Transverse colon (tissue), 4 donors: ENCODE measurements around the gene PLD6. TPM values are rescaled to one million over a fixed set of nuclear protein-coding genes. Genes with fewer than 3 reads are reported as not detected.

Source experiments
- DNase-seq: peaks from one replicate; pipeline ENCODE4 v3.0.0-alpha.2; 2019
- H3K27ac ChIP-seq, 4 donors: fragments of 200-600 bp; sonication (generic); 2 replicates each; pipeline ENCODE4 v1.5.1; 2016 to 2018; ENCODE audit warnings: inconsistent platforms in 4 of 4
- H3K27me3 ChIP-seq: fragments of 200-600 bp; sonication (generic); 2 replicates; pipeline ENCODE4 v1.5.1; 2017; ENCODE audit warnings: inconsistent platforms
- H3K36me3 ChIP-seq, 4 donors: fragments of 200-600 bp; sonication (generic); 2 replicates each; pipeline ENCODE4 v1.5.1; 2017 to 2019; ENCODE audit warnings: inconsistent platforms in 4 of 4
- H3K4me1 ChIP-seq, 4 donors: fragments of 200-600 bp; sonication (generic); 2 replicates each; pipeline ENCODE4 v1.5.1; 2017 to 2020; ENCODE audit warnings: inconsistent platforms in 4 of 4
- H3K4me3 ChIP-seq, 4 donors: fragments of 200-600 bp; sonication (generic); 1 replicate in 1 of 4; 2 replicates in 3 of 4; pipeline versions ENCODE4 v1.5.1 to v1.6.1; 2017 to 2019; ENCODE audit warnings: inconsistent platforms in 4 of 4
- H3K9me3 ChIP-seq, 2 donors: fragments of 200-600 bp; sonication (generic); 2 replicates each; pipeline ENCODE4 v1.5.1; 2017 to 2019; ENCODE audit warnings: inconsistent platforms in 2 of 2
- EP300 ChIP-seq: sonication (generic); formaldehyde crosslinking; IDR thresholded peaks from one replicate; pipeline ENCODE4 v1.6.1; 2017; ENCODE audit warnings: antibody characterized with exemption, low read depth
- POLR2A ChIP-seq: fragments of 450-650 bp; IDR thresholded peaks from one replicate; pipeline ENCODE4 v1.6.1; 2016; ENCODE audit warnings: antibody characterized with exemption, mild to moderate bottlenecking, moderate library complexity
- POLR2AphosphoS5 ChIP-seq, 3 donors: sonication (generic); formaldehyde crosslinking; IDR thresholded peaks; one replicate each; pipeline ENCODE4 v1.6.1; 2016; ENCODE audit warnings: antibody characterized with exemption in 3 of 3
- WGBS, 2 donors: methylation state at CpG; one replicate each; pipeline ENCODE4 v1.1.5; 2018; ENCODE audit warnings: low coverage in 1 of 2; 5-methylcytosine and 5-hydroxymethylcytosine counted together
- in situ Hi-C, 4 donors: fragments of 200-750 bp; cut with MboI; loops; one replicate each; pipeline versions ENCODE4 v1.15.0 to v1.15.1; 2017; ENCODE audit warnings: low sequenced_read_pairs in 3 of 4, low pct_ligation_motif_present in 1 of 4, low pct_unique_long_range_greater_than_20kb in 1 of 4
- intact Hi-C: fragments of 100-400 bp; cut with DNase I; formaldehyde crosslinking; loops from one replicate; pipeline ENCODE4 v1.15.1; 2023; ENCODE audit warnings: low total_unique reads
- total RNA-seq, 4 donors: library from RNA; depleted of rRNA; stranded (reverse); fragments of >200 nt; gene quantifications; one replicate each; pipeline ENCODE4 v1.1.0, GENCODE V29; 2016
- TF ChIP-seq, protein P1 (sequence below), 5 experiments: fragments of 200-600 bp in 3 of 5; fragments of 450-650 bp in 2 of 5; sonication (generic) in 3 of 5; IDR thresholded peaks; 1 replicate in 2 of 5; 2 replicates in 3 of 5; pipeline ENCODE4 v1.5.1; 2016 to 2017; ENCODE audit warnings: antibody characterized with exemption in 5 of 5, inconsistent platforms in 3 of 5, mild to moderate bottlenecking in 2 of 5, moderate library complexity in 1 of 5

PLD6 gene
- total RNA-seq, 4 donors from 2014 or later = 0.75 to 3.2 (median 1.4) TPM; not detected in 1

DNA sequence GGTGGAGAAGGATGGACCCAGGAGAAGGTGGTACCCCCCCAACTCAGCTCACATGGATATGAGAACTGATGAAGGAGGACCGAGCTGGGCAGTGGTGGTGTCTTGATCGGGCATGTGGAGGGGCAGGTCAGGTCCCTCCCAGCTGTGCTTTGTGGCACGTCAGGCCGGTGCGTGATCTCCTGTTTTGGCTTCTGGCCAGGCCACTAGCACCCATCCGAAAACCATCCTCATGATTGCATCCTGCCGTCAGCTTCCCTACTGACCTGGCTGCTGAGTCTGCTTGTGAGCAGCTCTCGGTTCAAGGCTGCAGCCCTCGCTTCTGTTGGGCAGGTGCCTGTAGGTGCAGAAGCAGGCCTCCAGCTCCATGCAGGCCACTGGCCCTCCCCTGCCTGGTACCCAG, 53.1 kb downstream of the PLD6 start:
- H3K4me3 ChIP-seq = no peak overlapping the region
- no peak overlapping the region for H3K27ac ChIP-seq
- H3K36me3 ChIP-seq = peaks cover 0 to 43% (median 19%) of the 10 kb centered on the region in 4 donors
- DNase-seq = no peak
- peaks cover 5 to 16% (median 12%) of the 10 kb centered on the region in 4 donors for H3K4me1 ChIP-seq
- H3K27me3 ChIP-seq = no peaks in the 10 kb centered on the region
- no peaks in the 10 kb centered on the region for H3K9me3 ChIP-seq
- in situ Hi-C loops = no loop called here
- intact Hi-C loops = no loop called here
- WGBS, 2 donors = 91% methylated on average over 9 of the region's 9 CpGs; no CpG with 5 or more reads in 1 of the 2 donors
- TF ChIP-seq POLR2A (no peak), EP300 (no peak), POLR2AphosphoS5 (IDR thresholded peaks at IDR 0.05) (no peak)
- TF ChIP-seq, protein P1, sequence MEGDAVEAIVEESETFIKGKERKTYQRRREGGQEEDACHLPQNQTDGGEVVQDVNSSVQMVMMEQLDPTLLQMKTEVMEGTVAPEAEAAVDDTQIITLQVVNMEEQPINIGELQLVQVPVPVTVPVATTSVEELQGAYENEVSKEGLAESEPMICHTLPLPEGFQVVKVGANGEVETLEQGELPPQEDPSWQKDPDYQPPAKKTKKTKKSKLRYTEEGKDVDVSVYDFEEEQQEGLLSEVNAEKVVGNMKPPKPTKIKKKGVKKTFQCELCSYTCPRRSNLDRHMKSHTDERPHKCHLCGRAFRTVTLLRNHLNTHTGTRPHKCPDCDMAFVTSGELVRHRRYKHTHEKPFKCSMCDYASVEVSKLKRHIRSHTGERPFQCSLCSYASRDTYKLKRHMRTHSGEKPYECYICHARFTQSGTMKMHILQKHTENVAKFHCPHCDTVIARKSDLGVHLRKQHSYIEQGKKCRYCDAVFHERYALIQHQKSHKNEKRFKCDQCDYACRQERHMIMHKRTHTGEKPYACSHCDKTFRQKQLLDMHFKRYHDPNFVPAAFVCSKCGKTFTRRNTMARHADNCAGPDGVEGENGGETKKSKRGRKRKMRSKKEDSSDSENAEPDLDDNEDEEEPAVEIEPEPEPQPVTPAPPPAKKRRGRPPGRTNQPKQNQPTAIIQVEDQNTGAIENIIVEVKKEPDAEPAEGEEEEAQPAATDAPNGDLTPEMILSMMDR (IDR thresholded peaks at IDR 0.05) = no peak

DNA sequence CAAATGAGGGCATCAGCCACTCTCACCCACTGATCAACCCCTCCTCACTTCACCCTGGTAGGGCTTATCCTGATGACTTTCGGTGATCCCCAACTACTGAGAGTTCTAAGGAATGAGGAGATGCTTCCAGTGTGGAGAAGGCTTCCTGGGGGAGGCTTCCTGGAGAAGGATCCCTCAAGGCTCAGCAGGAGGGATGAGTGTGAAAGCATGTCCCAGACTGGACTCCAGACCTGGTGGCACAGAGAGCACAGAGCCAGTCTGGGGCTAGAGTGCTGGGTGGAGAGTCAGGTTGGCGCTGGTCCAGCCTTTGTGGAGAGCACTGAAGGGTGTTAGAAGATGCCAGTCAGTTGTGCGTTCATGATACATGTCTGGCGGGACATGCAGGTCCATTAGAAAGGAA, 53.7 kb downstream of the PLD6 start:
- in situ Hi-C loops (no loop called here), intact Hi-C loops (no loop called here)
- no peak overlapping the region for H3K4me3 ChIP-seq
- 90% methylated on average over 4 of the region's 4 CpGs; no CpG with 5 or more reads in 1 of the 2 donors for WGBS, 2 donors
- peak overlapping the region in 3 of 4 donors; percentile 62 to 71 (median 66) for H3K27ac ChIP-seq
- no peak for TF ChIP-seq POLR2AphosphoS5 (IDR thresholded peaks at IDR 0.05)
- TF ChIP-seq, protein P1 (IDR thresholded peaks at IDR 0.05) = no peak
- no peak for TF ChIP-seq EP300
- TF ChIP-seq POLR2A = no peak
- no peak for DNase-seq
- H3K4me1 ChIP-seq = peaks cover 5 to 16% (median 12%) of the 10 kb centered on the region in 4 donors
- no peaks in the 10 kb centered on the region for H3K9me3 ChIP-seq
- H3K27me3 ChIP-seq = no peaks in the 10 kb centered on the region
- peaks cover 0 to 42% (median 18%) of the 10 kb centered on the region in 4 donors for H3K36me3 ChIP-seq

DNA sequence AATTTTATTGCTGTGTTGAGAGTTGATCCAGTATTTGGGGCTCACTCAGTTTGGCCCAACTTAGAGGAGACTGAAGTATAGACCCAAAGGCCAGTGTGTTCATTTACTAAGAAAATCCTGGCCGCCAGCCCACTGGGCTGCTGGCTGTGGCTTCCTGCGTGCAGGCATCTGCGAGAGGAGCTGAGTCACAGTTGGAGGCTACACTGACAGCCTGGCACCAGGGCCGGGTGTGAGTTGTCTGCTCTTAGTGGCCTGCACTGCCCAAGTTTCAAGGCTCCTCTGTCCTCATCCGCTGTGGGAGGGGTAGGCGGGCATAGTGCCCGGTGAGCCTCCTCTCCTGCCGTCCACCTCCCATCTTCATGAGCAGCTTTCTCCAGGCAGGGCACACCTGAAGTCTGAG, 54.2 kb downstream of the PLD6 start:
- Histone ChIP-seq H3K4me3 (no peak overlapping the region), H3K4me1 (peaks cover 5 to 16% (median 12%) of the 10 kb centered on the region in 4 donors), H3K27ac (peak overlapping the region; percentile 25 to 71 (median 64)), H3K9me3 (no peaks in the 10 kb centered on the region), H3K27me3 (no peaks in the 10 kb centered on the region), H3K36me3 (peaks cover 0 to 42% (median 18%) of the 10 kb centered on the region in 4 donors)
- intact Hi-C loops = no loop called here
- TF ChIP-seq POLR2A (no peak), POLR2AphosphoS5 (IDR thresholded peaks at IDR 0.05) (no peak), EP300 (no peak)
- TF ChIP-seq, protein P1 (IDR thresholded peaks at IDR 0.05) = no peak
- peak; percentile 63 for DNase-seq
- 55% methylated on average over 8 of the region's 8 CpGs; no CpG with 5 or more reads in 1 of the 2 donors for WGBS, 2 donors
- in situ Hi-C loops = no loop called here

DNA sequence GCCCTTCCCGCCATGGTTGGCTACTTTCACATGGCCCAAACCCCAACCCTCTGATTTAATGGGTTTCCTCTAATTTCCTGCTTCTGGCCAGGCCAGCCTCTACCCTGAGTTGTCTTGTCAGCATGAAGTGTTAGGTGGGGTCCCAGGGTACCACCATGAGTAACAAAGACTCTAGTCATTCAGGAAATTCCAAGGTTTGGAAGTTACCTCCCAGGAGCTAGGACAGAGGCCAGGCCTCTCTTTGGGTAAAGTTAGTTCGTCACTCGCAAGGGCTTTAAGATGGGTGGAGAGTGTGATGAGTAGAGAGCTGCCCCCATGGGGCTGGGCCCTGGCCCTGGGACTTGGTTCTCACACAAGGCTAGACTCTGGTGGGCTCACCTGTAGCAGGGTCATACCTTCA, 54.6 kb downstream of the PLD6 start:
- in situ Hi-C loops (no loop called here), intact Hi-C loops (no loop called here)
- DNase-seq = no peak
- no peaks in the 10 kb centered on the region for H3K27me3 ChIP-seq
- no peak for TF ChIP-seq POLR2AphosphoS5 (IDR thresholded peaks at IDR 0.05)
- TF ChIP-seq POLR2A = no peak
- H3K27ac ChIP-seq = peak overlapping the region; percentile 25 to 71 (median 64)
- no peak overlapping the region for H3K4me3 ChIP-seq
- H3K4me1 ChIP-seq = peaks cover 5 to 16% (median 12%) of the 10 kb centered on the region in 4 donors
- H3K36me3 ChIP-seq = peaks cover 0 to 39% (median 17%) of the 10 kb centered on the region in 4 donors
- WGBS, 2 donors = 94% methylated on average over 3 of the region's 3 CpGs; no CpG with 5 or more reads in 1 of the 2 donors
- no peaks in the 10 kb centered on the region for H3K9me3 ChIP-seq

DNA sequence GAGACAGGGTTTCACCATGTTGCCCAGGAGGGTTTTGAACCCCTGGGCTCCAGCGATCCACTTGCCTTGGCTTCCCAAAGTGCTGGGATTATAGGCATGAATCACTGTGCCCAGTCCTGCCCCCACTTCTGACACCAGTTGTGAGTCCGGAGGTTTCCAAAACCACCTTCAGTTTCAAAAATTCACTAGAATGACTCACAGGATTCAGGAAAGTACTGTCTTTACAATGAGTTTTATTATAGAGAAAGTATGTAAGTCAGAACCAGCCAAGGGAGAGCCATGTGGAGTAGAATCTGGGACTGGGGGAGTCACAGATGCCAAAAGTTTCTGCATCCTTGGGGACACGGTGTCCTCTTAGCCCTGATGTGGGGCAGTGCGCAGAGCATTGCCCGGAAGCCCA, 55.1 kb downstream of the PLD6 start:
- peaks cover 5 to 16% (median 12%) of the 10 kb centered on the region in 4 donors for H3K4me1 ChIP-seq
- H3K36me3 ChIP-seq = peaks cover 0 to 34% (median 15%) of the 10 kb centered on the region in 4 donors
- in situ Hi-C loops = no loop called here
- WGBS, 2 donors = 69 to 85% methylated on average over 2 to 5 of the region's 5 CpGs
- no peaks in the 10 kb centered on the region for H3K27me3 ChIP-seq
- no peaks in the 10 kb centered on the region for H3K9me3 ChIP-seq
- H3K4me3 ChIP-seq = no peak overlapping the region
- intact Hi-C loops = no loop called here
- TF ChIP-seq POLR2AphosphoS5 (IDR thresholded peaks at IDR 0.05) (no peak), POLR2A (no peak), EP300 (no peak)
- TF ChIP-seq, protein P1 (IDR thresholded peaks at IDR 0.05) = no peak
- no peak for DNase-seq
- peak overlapping the region; percentile 25 to 71 (median 64) for H3K27ac ChIP-seq
